H9 (cell line): ENCODE measurements around the gene SKIC2. TPM values are rescaled to one million over a fixed set of nuclear protein-coding genes. Genes with fewer than 3 reads are reported as not detected.

ENCODE experiments used
- DNase-seq: peaks from one replicate; pipeline ENCODE4 v3.0.0-alpha.2; 2017
- H2AFZ ChIP-seq: one replicate; pipeline ENCODE4 v1.6.1; 2013; ENCODE audit warnings: mild to moderate bottlenecking, low read length, control low read depth, moderate library complexity
- H2AK5ac ChIP-seq: 2 replicates; pipeline ENCODE4 v1.6.1; 2013; ENCODE audit warnings: low read length, control low read depth, mixed read lengths; ENCODE audit not compliant: insufficient read length
- H2BK120ac ChIP-seq: one replicate; pipeline ENCODE4 v1.6.1; 2013; ENCODE audit warnings: low read depth, mild to moderate bottlenecking, low read length, control low read depth, inconsistent platforms; ENCODE audit not compliant: poor library complexity, severe bottlenecking
- H2BK12ac ChIP-seq: 2 replicates; pipeline ENCODE4 v1.6.1; 2013; ENCODE audit warnings: low read length, control low read depth, mixed read lengths, low read depth; ENCODE audit not compliant: insufficient read length
- H2BK15ac ChIP-seq: 2 replicates; pipeline ENCODE4 v1.6.1; 2013; ENCODE audit warnings: low read depth, low read length, control low read depth
- H2BK20ac ChIP-seq: one replicate; pipeline ENCODE4 v1.6.1; 2013; ENCODE audit warnings: low read depth, mild to moderate bottlenecking, low read length, control low read depth, inconsistent platforms; ENCODE audit not compliant: poor library complexity, severe bottlenecking
- H2BK5ac ChIP-seq: 2 replicates; pipeline ENCODE4 v1.6.1; 2013; ENCODE audit warnings: low read length, control low read depth, mixed read lengths; ENCODE audit not compliant: insufficient read length
- H3K14ac ChIP-seq: 2 replicates; pipeline ENCODE4 v1.6.1; 2013; ENCODE audit warnings: low read length, control low read depth; ENCODE audit not compliant: insufficient read depth
- H3K18ac ChIP-seq: 2 replicates; pipeline ENCODE4 v1.6.1; 2013; ENCODE audit warnings: low read depth, mild to moderate bottlenecking, mixed read lengths, low read length, control low read depth; ENCODE audit not compliant: insufficient read length
- H3K23ac ChIP-seq: 2 replicates; pipeline ENCODE4 v1.6.1; 2013; ENCODE audit warnings: low read length, control low read depth, mixed read lengths, low read depth; ENCODE audit not compliant: insufficient read length
- H3K23me2 ChIP-seq: 2 replicates; pipeline ENCODE4 v1.6.1; 2013; ENCODE audit warnings: low read depth, mild to moderate bottlenecking, mixed read lengths, low read length, control low read depth; ENCODE audit not compliant: insufficient read length, poor library complexity, severe bottlenecking
- H3K27ac ChIP-seq: 2 replicates; pipeline ENCODE4 v1.5.1; 2013; ENCODE audit warnings: low read length, control low read depth, mixed read lengths, low read depth; ENCODE audit not compliant: insufficient read length
- H3K27me3 ChIP-seq: 2 replicates; pipeline ENCODE4 v1.6.1; 2013; ENCODE audit warnings: low read length, control low read depth, inconsistent platforms; ENCODE audit not compliant: insufficient read depth
- H3K4ac ChIP-seq: 2 replicates; pipeline ENCODE4 v1.6.1; 2013; ENCODE audit warnings: low read depth, mild to moderate bottlenecking, control low read depth, inconsistent platforms, low read length, moderate library complexity
- H3K4me1 ChIP-seq: 2 replicates; pipeline ENCODE4 v1.6.1; 2013; ENCODE audit warnings: low read length, control low read depth, inconsistent platforms; ENCODE audit not compliant: insufficient read depth
- H3K4me2 ChIP-seq: 2 replicates; pipeline ENCODE4 v1.6.1; 2013; ENCODE audit warnings: low read length, control low read depth, mixed read lengths; ENCODE audit not compliant: insufficient read length, insufficient read depth
- H3K56ac ChIP-seq: 2 replicates; pipeline ENCODE4 v1.6.1; 2013; ENCODE audit warnings: low read depth, mild to moderate bottlenecking, mixed read lengths, low read length, control low read depth; ENCODE audit not compliant: insufficient read length
- H3K79me1 ChIP-seq: 2 replicates; pipeline ENCODE4 v1.6.1; 2013; ENCODE audit warnings: low read depth, mild to moderate bottlenecking, moderate library complexity, low read length, control low read depth, inconsistent platforms; ENCODE audit not compliant: insufficient read depth, poor library complexity, severe bottlenecking
- H3K79me2 ChIP-seq: 2 replicates; pipeline ENCODE4 v1.6.1; 2013; ENCODE audit warnings: low read length, control low read depth, inconsistent platforms; ENCODE audit not compliant: insufficient read depth
- H3K9ac ChIP-seq: 2 replicates; pipeline ENCODE4 v1.6.1; 2013; ENCODE audit warnings: low read length, control low read depth, mixed read lengths; ENCODE audit not compliant: insufficient read length; ENCODE audit errors: extremely low read depth
- H3K9me3 ChIP-seq: one replicate; pipeline ENCODE4 v1.6.1; 2013; ENCODE audit warnings: low read depth, low read length, inconsistent platforms; ENCODE audit not compliant: control insufficient read depth
- H3T11ph ChIP-seq: one replicate; pipeline ENCODE4 v1.6.1; 2013; ENCODE audit warnings: mild to moderate bottlenecking, low read length, control low read depth, inconsistent platforms
- H4K20me1 ChIP-seq: one replicate; pipeline ENCODE4 v1.6.1; 2013; ENCODE audit not compliant: control insufficient read depth, insufficient read length, insufficient read depth
- H4K5ac ChIP-seq: 2 replicates; pipeline ENCODE4 v1.6.1; 2013; ENCODE audit warnings: low read depth, mild to moderate bottlenecking, mixed read lengths, low read length, control low read depth; ENCODE audit not compliant: insufficient read length
- H4K8ac ChIP-seq: replicated peaks from 2 replicates; pipeline ENCODE4 v1.6.1; 2013; ENCODE audit warnings: low read length, control low read depth, mixed read lengths, low read depth; ENCODE audit not compliant: insufficient read length
- H4K91ac ChIP-seq: 2 replicates; pipeline ENCODE4 v1.6.1; 2013; ENCODE audit warnings: low read depth, mild to moderate bottlenecking, moderate library complexity, mixed read lengths, low read length, control low read depth; ENCODE audit not compliant: insufficient read length
- H3K27ac Mint-ChIP-seq, 3 experiments: 2 replicates in 2 of 3; 3 replicates in 1 of 3; pipeline ENCODE4 v1.8.0; 2020 to 2021; ENCODE audit warnings: mixed read lengths in 3 of 3, mild to moderate bottlenecking in 1 of 3, moderate library complexity in 1 of 3
- H3K27me3 Mint-ChIP-seq: 2 replicates; pipeline ENCODE4 v1.8.0; 2021; ENCODE audit warnings: low read depth, mild to moderate bottlenecking, moderate library complexity, mixed read lengths
- H3K36me3 Mint-ChIP-seq, 3 experiments: 2 replicates in 2 of 3; 3 replicates in 1 of 3; pipeline ENCODE4 v1.8.0; 2020 to 2021; ENCODE audit warnings: low read depth in 3 of 3, mixed read lengths in 3 of 3; ENCODE audit not compliant: insufficient read depth in 1 of 3
- H3K4me1 Mint-ChIP-seq, 2 experiments: 2 replicates each; pipeline ENCODE4 v1.8.0; 2020; ENCODE audit warnings: mixed read lengths in 2 of 2
- H3K4me3 Mint-ChIP-seq, 2 experiments: 2 replicates in 1 of 2; 3 replicates in 1 of 2; pipeline ENCODE4 v1.8.0; 2020 to 2021; ENCODE audit warnings: mild to moderate bottlenecking in 2 of 2, mixed read lengths in 2 of 2, moderate library complexity in 1 of 2
- H3K9me3 Mint-ChIP-seq, 2 experiments: 2 replicates in 1 of 2; 3 replicates in 1 of 2; pipeline ENCODE4 v1.8.0; 2020; ENCODE audit warnings: mild to moderate bottlenecking in 2 of 2, mixed read lengths in 2 of 2, moderate library complexity in 1 of 2
- WGBS: extraction: QIAGEN DNeasy Blood & Tissue Kit; methylation state at CpG from one replicate; pipeline ENCODE4 v1.1.7; 2013; ENCODE audit warnings: missing lambda C conversion rate, low lambda C conversion rate, mixed read lengths; ENCODE audit not compliant: insufficient read length; ENCODE audit errors: extremely low coverage; 5-methylcytosine and 5-hydroxymethylcytosine counted together
- total RNA-seq: library from RNA; stranded (reverse); gene quantifications from 2 replicates; pipeline ENCODE4 v1.2.1, GENCODE V29; 2021
- TF ChIP-seq, protein P1 (sequence below): fragments of 200-600 bp; sonication (generic); conservative IDR thresholded peaks from 3 replicates; pipeline ENCODE4 v1.8.0; 2021; ENCODE audit warnings: antibody characterized with exemption, mild to moderate bottlenecking

Gene SKIC2
- total RNA-seq, 1 experiment from 2014 or later, result 86.2 TPM

DNA sequence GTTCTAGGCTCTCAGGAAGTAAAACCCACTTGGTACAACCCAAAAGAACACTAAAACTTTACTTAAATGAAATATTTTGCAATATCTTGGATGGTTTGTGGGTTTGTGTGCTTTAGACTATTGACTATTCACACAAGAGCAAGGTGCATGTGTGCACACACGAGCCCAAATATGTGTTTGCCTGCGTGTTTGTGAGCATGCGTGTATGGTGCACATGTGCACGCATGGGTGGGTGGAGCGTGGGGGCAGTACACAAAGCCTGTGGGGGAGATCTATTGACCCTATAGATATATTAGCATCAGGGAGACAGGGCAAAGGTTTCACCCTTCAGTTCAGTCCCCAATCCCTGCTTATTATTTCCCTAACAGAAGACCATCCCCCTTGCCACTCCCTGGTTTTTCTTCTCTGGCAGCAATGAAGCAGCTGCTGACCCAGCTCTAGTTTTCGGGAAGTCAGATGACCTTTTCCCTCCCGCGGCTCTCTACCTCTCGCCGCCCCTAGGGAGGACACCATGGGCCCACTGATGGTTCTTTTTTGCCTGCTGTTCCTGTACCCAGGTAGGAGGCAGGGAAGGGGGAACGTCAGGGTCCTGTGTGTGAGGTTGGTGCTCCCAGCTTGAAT lies 31.6 kb upstream of the SKIC2 start, which contains the start of gene C2:
TSS of gene C2 (plus strand) at position 476 of the 621 bp plus-strand sequence. CDS start at position 512, 36 bp downstream.
- Histone ChIP-seq H2BK120ac (no peak within 1 kb of the TSS), H3K27ac (no peak within 1 kb of the TSS), H3K23me2 (no peaks in the 10 kb centered on the region), H4K91ac (no peak within 1 kb of the TSS), H4K5ac (no peak within 1 kb of the TSS), H3T11ph (no peak within 1 kb of the TSS), H3K23ac (no peak within 1 kb of the TSS), H3K27me3 (no peaks in the 10 kb centered on the region), H3K79me2 (no peaks in the 10 kb centered on the region), H2BK5ac (no peak within 1 kb of the TSS), H3K4me1 (no peaks in the 10 kb centered on the region), H3K4me2 (no peak within 1 kb of the TSS), H3K79me1 (no peaks in the 10 kb centered on the region), H2BK15ac (no peak within 1 kb of the TSS; the same call in 1 of the 2 replicates), H3K4ac (no peak within 1 kb of the TSS), H2BK20ac (no peak within 1 kb of the TSS), H4K8ac (no peak within 1 kb of the TSS), H2AK5ac (no peak within 1 kb of the TSS), H3K9ac (no peak within 1 kb of the TSS), H4K20me1 (no peaks in the 10 kb centered on the region), H3K9me3 (no peaks in the 10 kb centered on the region), H3K14ac (no peak within 1 kb of the TSS; the same call in 1 of the 2 replicates), H2BK12ac (no peak within 1 kb of the TSS), H2AFZ (no peak within 1 kb of the TSS), H3K18ac (no peak within 1 kb of the TSS), H3K56ac (no peak within 1 kb of the TSS)
- Mint-ChIP-seq H3K27me3 (peaks cover 8% of the 10 kb centered on the region), H3K4me1 (peaks cover 0 to 2% of the 10 kb centered on the region in 2 experiments; a peak in 1 of 4 replicates), H3K4me3 (no peak within 1 kb of the TSS), H3K9me3 (peaks cover 0 to 4% of the 10 kb centered on the region in 2 experiments; a peak in 3 of 5 replicates), H3K36me3 (no peaks in the 10 kb centered on the region), H3K27ac (no peak within 1 kb of the TSS; a peak in 1 of 7 replicates)
- WGBS, result no CpG with 5 or more reads among the region's 11 CpGs
- DNase-seq, result no peak
- TF ChIP-seq, protein P1, sequence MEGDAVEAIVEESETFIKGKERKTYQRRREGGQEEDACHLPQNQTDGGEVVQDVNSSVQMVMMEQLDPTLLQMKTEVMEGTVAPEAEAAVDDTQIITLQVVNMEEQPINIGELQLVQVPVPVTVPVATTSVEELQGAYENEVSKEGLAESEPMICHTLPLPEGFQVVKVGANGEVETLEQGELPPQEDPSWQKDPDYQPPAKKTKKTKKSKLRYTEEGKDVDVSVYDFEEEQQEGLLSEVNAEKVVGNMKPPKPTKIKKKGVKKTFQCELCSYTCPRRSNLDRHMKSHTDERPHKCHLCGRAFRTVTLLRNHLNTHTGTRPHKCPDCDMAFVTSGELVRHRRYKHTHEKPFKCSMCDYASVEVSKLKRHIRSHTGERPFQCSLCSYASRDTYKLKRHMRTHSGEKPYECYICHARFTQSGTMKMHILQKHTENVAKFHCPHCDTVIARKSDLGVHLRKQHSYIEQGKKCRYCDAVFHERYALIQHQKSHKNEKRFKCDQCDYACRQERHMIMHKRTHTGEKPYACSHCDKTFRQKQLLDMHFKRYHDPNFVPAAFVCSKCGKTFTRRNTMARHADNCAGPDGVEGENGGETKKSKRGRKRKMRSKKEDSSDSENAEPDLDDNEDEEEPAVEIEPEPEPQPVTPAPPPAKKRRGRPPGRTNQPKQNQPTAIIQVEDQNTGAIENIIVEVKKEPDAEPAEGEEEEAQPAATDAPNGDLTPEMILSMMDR, result no peak
